ENCODE results near the gene RUNX2. TPM values are rescaled to one million over a fixed set of nuclear protein-coding genes. Genes with fewer than 3 reads are reported as not detected.
A peak's percentile ranks its signal among the peaks of the same experiment; 100 is the strongest.

The RUNX2 gene
- total and polyA plus RNA-seq, 9 of the 15 experiments (the other 6 are each of a cell fraction or from before 2014, with no cell fraction given): 0.29 to 1.00 (median 0.43) TPM

- no peak overlapping the region for H3K9ac ChIP-seq (ENCODE audit: insufficient read depth in 1 of 2, low read depth in 2 of 2, low read length in 2 of 2)
- H3K27me3 ChIP-seq (ENCODE audit: control insufficient read depth in 2 of 2, insufficient read depth in 2 of 2, low read length in 2 of 2): no peaks in the 10 kb centered on the region; a peak in 1 of 5 replicates
- no peak overlapping the region for H3K4me3 ChIP-seq
- in situ Hi-C loops (cut with MboI) (no loop called here), intact Hi-C loops (cut with micrococcal nuclease) (loop anchor here (5.0 kb wide), 1 partner anchor 38 kb away; no protein-coding TSS in a partner anchor)
- no peak overlapping the region for H3K4me2 ChIP-seq (ENCODE audit: insufficient read depth, low read length)
- 82% methylated on average over 2 of the region's 2 CpGs for WGBS (ENCODE audit: insufficient coverage, low coverage, missing lambda C conversion rate)
- FAIRE-seq: no peak
- CTCF ChIA-PET (ENCODE audit: low intra/inter-chr PET ratio): no interaction called here
- no peaks in the 10 kb centered on the region for H3K9me1 ChIP-seq (ENCODE audit: control insufficient read depth, insufficient read depth, low read length)
- no peak for DNase-seq (ENCODE audit: extremely low read depth in 1 of 4, low spot score in 3 of 4)
- TF ChIP-seq ZNF316 (IDR thresholded peaks at IDR 0.05) (peak; percentile 35; the same call in 1 of the 2 replicates), ZNF766 (CRISPR knock-in tag; conservative IDR thresholded peaks at IDR 0.05) (no peak), CBFA2T2 (conservative IDR thresholded peaks at IDR 0.05) (no peak), SMC3 (conservative IDR thresholded peaks at IDR 0.05; ENCODE audit: insufficient read depth, low read depth, low read length) (no peak)
- no peak overlapping the region for H3K27ac ChIP-seq (ENCODE audit: extremely low read depth, low read depth, low read length)
- no peaks in the 10 kb centered on the region for H3K9me3 ChIP-seq (replicated peaks; ENCODE audit: control insufficient read depth, insufficient read depth, low read depth, low read length)
- H2AFZ ChIP-seq (ENCODE audit: low read depth, low read length): no peak overlapping the region
- H3K4me1 ChIP-seq (replicated peaks in 1 of 2; ENCODE audit: control insufficient read depth in 2 of 2, insufficient read depth in 2 of 2, low read length in 2 of 2): peaks cover 0 to 13% of the 10 kb centered on the region in 2 experiments; a peak in 1 of 5 replicates
- no TSS peak for BruUV-seq (replicated peaks)
- H4K20me1 ChIP-seq (replicated peaks; ENCODE audit: control insufficient read depth, insufficient read depth, low read length): no peaks in the 10 kb centered on the region
- H3K79me2 ChIP-seq (ENCODE audit: control insufficient read depth, insufficient read depth, low read length): no peaks in the 10 kb centered on the region
- POLR2A ChIA-PET: interaction anchor here (1.2 kb wide), 1 partner anchor 9 kb away, joined by 3 read pairs; no protein-coding TSS in a partner anchor
- no peak for ATAC-seq
- H3K36me3 ChIP-seq (ENCODE audit: control insufficient read depth, insufficient read depth, low read length): no peaks in the 10 kb centered on the region
Observed at GRCh38 chr6:45460166-45460565, 132.0 kb downstream of the RUNX2 start.

DNA sequence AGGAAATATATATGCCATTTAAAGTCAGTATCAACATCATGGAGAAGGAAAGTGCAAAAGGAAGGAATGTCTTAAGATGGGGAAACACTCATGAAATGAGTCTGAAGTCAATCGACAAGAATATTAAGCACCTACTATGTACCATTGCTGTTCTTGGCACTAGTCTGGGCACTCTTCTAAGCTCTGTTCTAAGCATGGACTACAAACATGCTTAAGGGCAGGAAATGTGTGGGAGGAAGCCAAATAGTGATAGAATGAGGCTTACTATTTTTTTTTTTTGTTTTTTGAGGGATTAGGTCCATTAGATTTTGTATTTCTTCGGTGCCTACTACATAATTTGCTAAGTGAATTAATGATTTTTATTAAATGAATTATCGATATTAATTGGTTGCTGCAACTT, 133.4 kb downstream of the RUNX2 start:
- Histone ChIP-seq H3K27me3 (ENCODE audit: control insufficient read depth in 2 of 2, insufficient read depth in 2 of 2, low read length in 2 of 2) (no peaks in the 10 kb centered on the region; a peak in 1 of 5 replicates), H2AFZ (ENCODE audit: low read depth, low read length) (no peak overlapping the region), H3K4me2 (ENCODE audit: insufficient read depth, low read length) (no peak overlapping the region), H3K4me1 (replicated peaks in 1 of 2; ENCODE audit: control insufficient read depth in 2 of 2, insufficient read depth in 2 of 2, low read length in 2 of 2) (0 out of 5 replicates have a peak, but pooled peaks cover 0 to 7% of the 10 kb centered on the region in 2 experiments), H3K9me1 (ENCODE audit: control insufficient read depth, insufficient read depth, low read length) (no peaks in the 10 kb centered on the region), H3K79me2 (ENCODE audit: control insufficient read depth, insufficient read depth, low read length) (no peaks in the 10 kb centered on the region), H3K27ac (ENCODE audit: extremely low read depth, low read depth, low read length) (no peak overlapping the region), H3K9me3 (replicated peaks; ENCODE audit: control insufficient read depth, insufficient read depth, low read depth, low read length) (no peaks in the 10 kb centered on the region), H4K20me1 (replicated peaks; ENCODE audit: control insufficient read depth, insufficient read depth, low read length) (no peaks in the 10 kb centered on the region), H3K36me3 (ENCODE audit: control insufficient read depth, insufficient read depth, low read length) (no peaks in the 10 kb centered on the region), H3K9ac (ENCODE audit: insufficient read depth in 1 of 2, low read depth in 2 of 2, low read length in 2 of 2) (no peak overlapping the region), H3K4me3 (no peak overlapping the region)
- no TSS peak for BruUV-seq (replicated peaks)
- no peak; the same call in 2 of the 3 replicates for ATAC-seq
- DNase-seq (ENCODE audit: extremely low read depth in 1 of 4, low spot score in 3 of 4): no peak
- in situ Hi-C loops (cut with MboI): no loop called here
- FAIRE-seq: no peak
- WGBS (ENCODE audit: insufficient coverage, low coverage, missing lambda C conversion rate): 26% methylated on average over 3 of the region's 3 CpGs
- intact Hi-C loops (cut with micrococcal nuclease): loop anchor here (5.0 kb wide), 1 partner anchor 39 kb away; no protein-coding TSS in a partner anchor
- CTCF ChIA-PET (ENCODE audit: low intra/inter-chr PET ratio): no interaction called here
- POLR2A ChIA-PET: interaction anchor here (0.7 to 1.2 kb wide), 2 partner anchors 10 to 201 kb away, joined by 3 to 4 read pairs; no protein-coding TSS in a partner anchor
- TF ChIP-seq NFIC (IDR thresholded peaks at IDR 0.05) (no peak), CXXC5 (CRISPR knock-in tag; IDR thresholded peaks at IDR 0.05) (no peak), HMGN3 (IDR thresholded peaks at IDR 0.05; ENCODE audit: borderline replicate concordance, extremely low read depth, insufficient read length, low read depth, low read length) (no peak), ZKSCAN1 (IDR thresholded peaks at IDR 0.05; ENCODE audit: low read depth, low read length) (peak; percentile 54; the same call in 1 of the 2 replicates), EGR1 (conservative IDR thresholded peaks at IDR 0.05) (peak; percentile 71), KLF1 (tag; IDR thresholded peaks at IDR 0.05) (no peak), ZNF384 (IDR thresholded peaks at IDR 0.05; ENCODE audit: low read depth, low read length) (peak; percentile 36; the same call in 1 of the 2 replicates), ERF (CRISPR knock-in tag; IDR thresholded peaks at IDR 0.05) (no peak), RBM14 (IDR thresholded peaks at IDR 0.05; ENCODE audit: borderline replicate concordance, insufficient read depth, low read depth, low read length) (no peak)
- TF ChIP-seq, protein P1, sequence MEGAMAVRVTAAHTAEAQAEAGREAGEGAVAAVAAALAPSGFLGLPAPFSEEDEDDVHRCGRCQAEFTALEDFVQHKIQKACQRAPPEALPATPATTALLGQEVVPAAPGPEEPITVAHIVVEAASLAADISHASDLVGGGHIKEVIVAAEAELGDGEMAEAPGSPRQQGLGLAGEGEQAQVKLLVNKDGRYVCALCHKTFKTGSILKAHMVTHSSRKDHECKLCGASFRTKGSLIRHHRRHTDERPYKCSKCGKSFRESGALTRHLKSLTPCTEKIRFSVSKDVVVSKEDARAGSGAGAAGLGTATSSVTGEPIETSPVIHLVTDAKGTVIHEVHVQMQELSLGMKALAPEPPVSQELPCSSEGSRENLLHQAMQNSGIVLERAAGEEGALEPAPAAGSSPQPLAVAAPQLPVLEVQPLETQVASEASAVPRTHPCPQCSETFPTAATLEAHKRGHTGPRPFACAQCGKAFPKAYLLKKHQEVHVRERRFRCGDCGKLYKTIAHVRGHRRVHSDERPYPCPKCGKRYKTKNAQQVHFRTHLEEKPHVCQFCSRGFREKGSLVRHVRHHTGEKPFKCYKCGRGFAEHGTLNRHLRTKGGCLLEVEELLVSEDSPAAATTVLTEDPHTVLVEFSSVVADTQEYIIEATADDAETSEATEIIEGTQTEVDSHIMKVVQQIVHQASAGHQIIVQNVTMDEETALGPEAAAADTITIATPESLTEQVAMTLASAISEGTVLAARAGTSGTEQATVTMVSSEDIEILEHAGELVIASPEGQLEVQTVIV (CRISPR knock-in tag; IDR thresholded peaks at IDR 0.05; ENCODE audit: borderline replicate concordance): no peak

Data from K562 (cell line).